Raji (cell line): Measurements from ENCODE around the gene MACROD2.

Experiments
- POLR2A ChIP-seq: IDR thresholded peaks from 2 replicates; pipeline ENCODE4 v1.6.1; 2011; ENCODE audit warnings: low read depth, low read length, control low read depth; ENCODE audit not compliant: insufficient read depth

MACROD2 gene

DNA sequence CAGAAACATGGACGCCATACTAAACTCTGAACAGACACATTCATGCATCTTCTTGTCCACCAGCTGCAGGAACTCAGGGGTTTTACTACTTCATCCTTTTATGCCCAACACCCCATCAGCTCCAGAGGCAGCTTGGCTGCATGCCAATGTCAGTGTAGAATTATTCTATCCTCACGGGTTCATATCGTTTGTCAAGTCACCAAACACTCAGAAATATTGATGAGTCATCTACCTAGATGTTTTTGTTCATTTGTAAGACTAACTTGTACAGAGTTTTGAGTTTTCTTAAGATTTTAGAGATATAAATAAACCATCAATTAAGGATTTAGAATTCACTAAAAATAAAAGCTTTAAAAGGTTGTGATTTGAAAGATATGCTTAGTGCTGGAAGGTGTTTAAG lies 932.8 kb downstream of the MACROD2 start:
- no peak for TF ChIP-seq POLR2A

DNA sequence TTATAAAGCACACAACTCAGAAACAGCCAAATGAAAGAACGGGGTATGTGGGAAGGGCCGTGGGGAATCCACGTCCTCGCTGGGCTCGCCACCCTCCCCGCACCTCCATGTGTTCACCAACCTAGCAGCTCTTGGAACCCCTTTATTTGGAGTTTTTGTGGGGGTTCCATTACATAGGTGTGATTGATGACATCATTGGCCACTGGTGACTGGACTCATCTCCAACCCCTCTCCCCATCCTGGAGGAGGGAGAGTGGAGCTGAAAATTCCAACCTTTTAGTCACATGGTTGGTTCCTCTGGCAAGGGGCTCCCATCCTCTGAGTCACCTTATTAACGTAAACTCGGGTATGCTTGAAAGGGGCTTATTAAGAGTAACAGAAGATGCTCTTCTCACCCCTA lies 934.1 kb downstream of the MACROD2 start:
- no peak for TF ChIP-seq POLR2A

DNA sequence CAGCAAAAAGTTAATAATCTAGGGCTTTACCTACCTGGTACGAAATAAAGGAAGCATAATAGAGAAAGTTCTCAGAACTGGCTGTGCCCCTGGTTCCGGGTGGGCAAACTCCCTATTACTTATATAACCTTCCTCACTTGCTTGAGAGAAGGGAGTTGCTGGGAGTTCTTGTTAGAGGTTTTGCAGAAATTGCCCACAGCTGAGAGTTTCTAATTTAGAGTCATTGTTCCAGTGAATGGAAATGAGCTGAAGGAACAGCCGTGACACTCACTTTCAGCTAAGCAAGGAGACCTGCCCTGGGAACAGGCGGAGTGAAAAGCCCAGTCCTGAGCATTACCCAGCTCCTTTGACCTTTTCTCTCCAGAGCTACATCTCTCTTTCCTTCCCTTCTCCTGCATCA lies 936.7 kb downstream of the MACROD2 start:
- no peak for TF ChIP-seq POLR2A

GRCh38 chr20:14935285-14935684 lies 940.0 kb downstream of the MACROD2 start:
- TF ChIP-seq POLR2A: no peak

GRCh38 chr20:14937021-14937420 lies 941.7 kb downstream of the MACROD2 start:
- no peak for TF ChIP-seq POLR2A

- no peak for TF ChIP-seq POLR2A
Measured at GRCh38 chr20:14937846-14938245, 942.5 kb downstream of the MACROD2 start.

DNA sequence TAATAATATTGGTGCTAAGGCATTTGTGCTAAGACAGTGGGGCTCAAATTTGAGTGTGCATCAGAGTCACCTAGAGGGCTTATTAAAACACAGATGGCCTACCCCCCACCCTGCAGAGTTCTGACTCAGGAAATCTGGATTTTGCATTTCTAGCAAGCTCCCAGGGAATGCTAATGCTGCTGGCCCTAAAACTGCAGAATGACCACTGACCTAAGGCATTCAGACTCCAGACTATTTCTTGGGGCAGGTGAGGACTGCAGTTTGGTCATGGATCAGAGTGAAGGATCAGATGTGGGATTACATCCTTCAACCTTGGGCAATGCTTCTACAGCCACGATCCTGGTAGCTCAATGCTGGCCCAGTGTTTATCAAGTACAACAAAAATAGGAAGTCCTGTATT lies 952.2 kb downstream of the MACROD2 start:
- TF ChIP-seq POLR2A: no peak

GRCh38 chr20:14947946-14948345 lies 952.6 kb downstream of the MACROD2 start:
- TF ChIP-seq POLR2A: no peak

DNA sequence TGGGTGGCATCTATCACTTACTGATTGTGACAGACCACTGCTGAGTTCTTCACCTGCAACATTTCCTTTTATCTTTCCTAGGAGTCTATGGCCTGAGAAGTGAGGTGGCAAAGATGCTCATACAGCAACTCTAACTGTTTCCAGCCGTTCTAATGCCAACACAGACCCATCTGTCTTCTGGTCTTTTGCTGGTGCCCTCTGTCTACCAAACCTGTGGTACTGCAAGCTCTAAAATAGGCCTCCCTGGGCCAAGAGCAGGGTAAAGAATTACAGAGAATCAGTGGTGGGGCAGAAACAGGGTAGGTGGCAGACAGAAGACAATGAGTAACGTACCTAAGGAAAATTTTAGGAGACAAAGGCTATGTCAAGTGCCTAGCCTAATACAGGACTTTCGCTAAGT lies 953.1 kb downstream of the MACROD2 start:
- no peak for TF ChIP-seq POLR2A

DNA sequence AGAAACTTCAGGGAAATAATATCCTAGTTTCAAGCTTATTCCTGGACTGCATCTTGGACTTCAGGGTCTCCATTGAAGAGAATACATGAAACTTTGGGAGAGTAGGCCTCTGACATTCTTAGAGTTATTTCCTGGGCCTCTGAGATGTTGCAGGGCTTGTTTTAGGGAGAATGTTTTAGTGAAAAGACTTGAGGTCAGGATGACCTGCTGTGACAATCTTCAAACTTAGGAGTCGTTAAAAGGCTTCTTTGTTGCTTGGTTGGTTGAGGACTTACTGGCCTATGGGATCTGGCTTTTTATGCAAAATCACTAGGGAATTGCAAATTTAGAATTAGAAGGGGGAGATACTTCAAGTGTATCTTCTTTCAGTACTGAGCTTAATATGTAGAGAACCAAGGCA lies 955.3 kb downstream of the MACROD2 start:
- TF ChIP-seq POLR2A: no peak

DNA sequence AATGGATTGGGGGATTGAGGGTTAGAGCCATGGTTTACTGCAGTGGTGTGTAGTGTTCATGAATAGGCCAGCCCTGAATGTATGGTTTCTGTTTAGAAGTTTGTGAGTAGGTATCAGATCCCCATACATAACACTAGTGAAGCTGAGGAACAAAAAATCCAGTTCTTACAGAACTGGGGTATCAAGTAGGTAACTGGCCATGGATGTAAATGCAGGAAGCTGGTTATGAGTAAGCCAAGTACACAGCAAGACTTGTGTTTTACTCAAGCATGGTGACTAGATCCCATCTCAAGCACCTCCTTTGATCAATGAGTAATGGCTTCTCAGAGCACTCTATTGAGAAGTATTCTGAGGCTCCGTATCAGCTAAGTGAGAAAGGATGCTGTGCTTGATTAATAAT lies 955.8 kb downstream of the MACROD2 start:
- no peak for TF ChIP-seq POLR2A

GRCh38 chr20:14951707-14952418 lies 956.5 kb downstream of the MACROD2 start:
- TF ChIP-seq POLR2A: no peak

GRCh38 chr20:14953736-14954135 lies 958.4 kb downstream of the MACROD2 start:
- no peak for TF ChIP-seq POLR2A

DNA sequence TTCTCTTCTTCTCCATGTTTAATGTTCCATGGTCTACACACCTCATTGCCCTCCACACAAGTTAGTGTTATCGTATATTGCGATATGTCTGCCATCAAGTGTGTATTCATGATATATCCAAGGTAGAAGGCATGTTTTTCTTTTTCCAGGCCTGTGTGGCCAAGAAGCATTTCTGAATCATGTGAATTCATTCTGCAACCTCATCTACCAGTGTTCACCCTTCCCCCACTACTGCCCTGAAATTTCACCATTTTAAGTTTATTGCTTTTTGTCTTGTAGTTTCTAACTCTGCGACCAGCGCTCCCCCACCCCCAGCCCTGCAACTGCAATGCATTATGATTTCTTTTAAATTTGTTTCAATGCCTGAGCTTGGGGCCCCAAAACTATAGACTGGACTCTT lies 960.1 kb downstream of the MACROD2 start:
- no peak for TF ChIP-seq POLR2A

DNA sequence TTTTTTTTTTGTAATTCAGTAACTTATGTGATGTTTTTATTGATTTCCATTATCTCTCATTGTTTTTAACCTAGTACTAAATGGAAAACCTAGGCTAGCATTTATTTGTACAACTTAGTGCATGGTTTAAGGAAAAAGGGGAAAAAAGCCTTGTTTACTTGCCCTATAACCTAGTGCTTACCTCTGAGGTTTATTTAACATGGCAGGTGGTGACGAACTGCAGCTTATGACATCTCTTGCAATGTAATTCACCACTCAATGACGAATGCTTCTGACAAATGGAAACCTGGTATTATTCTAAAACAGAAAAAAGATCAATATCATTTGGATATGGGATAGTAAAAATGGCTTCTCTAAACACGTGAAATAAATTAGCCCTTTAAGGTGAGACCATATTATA lies 960.7 kb downstream of the MACROD2 start:
- TF ChIP-seq POLR2A: no peak

GRCh38 chr20:14956538-14956937 lies 961.2 kb downstream of the MACROD2 start:
- TF ChIP-seq POLR2A: no peak

- no peak for TF ChIP-seq POLR2A
Measured at GRCh38 chr20:14957402-14957801, 962.1 kb downstream of the MACROD2 start.
